ENCODE data around the gene XPNPEP3.

Gene XPNPEP3

DNA sequence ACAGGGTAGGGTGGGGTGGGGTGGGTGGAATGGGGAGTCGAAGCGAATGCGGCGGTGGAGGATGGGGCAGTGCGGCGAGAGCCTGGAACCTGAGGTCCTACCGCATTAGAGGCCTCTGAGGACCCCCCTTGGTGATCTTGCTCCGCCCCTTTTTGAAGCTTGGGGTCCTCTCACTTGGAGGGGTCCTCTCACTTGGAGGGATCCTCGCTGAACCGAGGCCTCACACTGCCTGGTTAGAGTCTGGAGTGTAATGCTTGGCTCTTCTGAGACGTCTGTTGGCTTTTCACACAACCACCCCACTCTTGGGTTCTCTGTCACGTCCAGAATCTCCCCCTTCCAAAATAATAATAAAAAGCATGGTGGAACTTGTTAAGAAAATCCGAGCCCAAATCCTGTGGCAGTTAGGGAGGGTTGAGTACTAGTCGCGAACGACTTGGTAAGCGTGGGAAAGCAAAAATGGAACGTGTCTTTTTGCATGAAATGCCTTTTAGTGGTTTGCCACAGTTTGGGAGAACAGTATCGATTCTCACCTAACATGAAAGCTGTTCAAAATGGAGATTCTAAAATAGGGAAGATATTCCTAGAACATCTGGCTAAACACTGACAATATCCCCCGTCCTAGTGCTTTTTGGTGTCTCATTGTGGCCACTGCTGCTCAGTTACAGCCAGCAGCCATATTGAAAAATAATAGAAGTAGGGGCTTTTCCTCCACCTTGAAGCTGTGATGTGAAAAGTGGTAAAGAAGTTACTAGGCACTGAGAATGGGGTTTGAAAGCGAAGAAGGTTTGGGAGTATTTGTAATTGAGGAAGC, 95.1 kb downstream of the XPNPEP3 start:
- no peak for DNase-seq

DNA sequence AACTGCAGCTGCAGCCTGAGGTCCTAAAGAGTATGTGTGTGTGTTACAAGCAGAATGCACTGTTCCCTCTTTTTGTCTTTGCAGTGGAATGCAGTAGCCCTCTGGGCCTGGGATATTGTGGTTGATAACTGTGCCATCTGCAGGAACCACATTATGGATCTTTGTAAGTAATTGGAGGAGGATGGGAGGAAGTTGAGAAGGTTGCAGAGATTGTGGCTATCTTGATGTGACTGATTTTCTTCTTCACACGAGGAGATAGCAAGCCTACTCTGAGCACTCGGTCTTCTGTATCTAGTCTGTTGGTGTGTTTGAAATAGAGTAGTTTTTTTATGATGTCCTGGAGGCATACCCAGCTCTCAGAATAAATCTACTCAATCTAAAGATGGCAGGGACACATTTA, 96.5 kb downstream of the XPNPEP3 start:
- DNase-seq: no peak

DNA sequence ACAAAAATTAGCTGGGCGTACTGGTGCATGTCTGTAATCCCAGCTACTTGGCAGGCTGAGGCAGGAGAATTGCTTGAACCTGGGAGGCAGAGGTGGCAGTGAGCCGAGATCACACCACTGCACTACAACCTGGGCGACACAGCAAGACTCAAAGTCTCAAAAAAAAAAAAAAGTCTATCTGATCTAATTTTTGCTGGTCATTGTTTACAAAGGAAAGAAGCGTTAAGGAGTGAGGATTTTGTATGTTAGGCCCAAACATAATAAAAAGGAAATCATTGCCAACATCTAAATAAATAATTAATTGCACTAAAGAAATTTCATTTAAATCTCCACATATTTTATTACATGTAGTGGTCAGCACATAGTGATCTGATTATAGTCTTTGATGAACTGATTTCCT, 97.2 kb downstream of the XPNPEP3 start:
- no peak for DNase-seq

DNA sequence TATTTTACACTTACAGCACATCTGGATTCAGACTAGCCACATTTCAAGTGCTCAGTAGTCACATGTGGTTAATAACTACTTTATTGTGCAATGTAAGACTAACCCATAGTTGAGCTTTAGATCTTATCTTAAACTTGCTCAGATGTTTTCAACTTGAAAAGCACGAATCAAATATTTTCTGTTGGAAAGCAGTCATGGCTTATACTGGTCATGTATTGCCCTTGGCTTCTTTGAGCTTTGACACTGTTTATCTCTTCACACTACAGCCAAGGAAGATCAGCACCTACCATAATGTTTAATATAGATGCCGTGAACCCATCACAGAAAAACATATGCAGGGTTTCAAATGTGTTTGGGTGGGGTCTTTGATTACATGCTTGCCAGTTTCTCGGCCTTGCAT, 98.6 kb downstream of the XPNPEP3 start:
- no peak for DNase-seq

DNA sequence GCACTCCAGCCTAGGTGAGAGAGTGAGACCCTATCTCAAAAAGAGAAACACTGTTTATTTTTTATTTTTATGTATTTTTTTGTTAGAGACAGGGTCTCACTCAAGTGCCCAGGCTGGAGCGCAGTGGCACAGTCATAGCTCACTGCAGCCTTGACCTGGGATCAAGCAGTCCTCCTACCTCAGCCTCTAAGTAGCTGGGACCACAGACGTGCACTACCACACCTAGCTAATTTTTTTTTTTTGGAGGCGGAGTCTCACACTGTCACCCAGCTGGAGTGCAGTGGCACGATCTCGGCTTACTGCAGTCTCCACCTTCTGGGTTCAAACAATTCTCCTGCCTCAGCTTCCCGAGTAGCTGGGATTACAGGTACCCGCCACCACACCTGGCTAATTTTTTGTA, 100.7 kb downstream of the XPNPEP3 start:
- no peak for DNase-seq

DNA sequence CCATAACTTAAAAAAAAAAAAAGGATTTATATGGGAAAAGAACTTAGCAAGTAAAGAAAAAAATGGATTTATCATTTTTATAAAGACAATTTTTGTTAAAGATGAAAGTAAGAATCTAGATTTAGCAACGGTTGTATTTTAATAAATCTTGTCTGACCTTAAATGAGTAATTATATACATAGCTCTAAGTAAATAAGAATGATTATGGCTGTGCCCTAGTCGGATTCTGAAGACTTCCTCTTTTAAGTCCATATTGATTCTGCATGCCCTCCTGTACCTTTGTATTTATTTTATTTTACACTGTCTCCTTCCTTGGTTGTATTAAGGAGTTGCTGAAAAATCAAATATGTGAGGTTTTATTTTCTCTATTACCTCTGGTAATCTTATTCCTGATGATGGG, 101.4 kb downstream of the XPNPEP3 start:
- DNase-seq: no peak

DNA sequence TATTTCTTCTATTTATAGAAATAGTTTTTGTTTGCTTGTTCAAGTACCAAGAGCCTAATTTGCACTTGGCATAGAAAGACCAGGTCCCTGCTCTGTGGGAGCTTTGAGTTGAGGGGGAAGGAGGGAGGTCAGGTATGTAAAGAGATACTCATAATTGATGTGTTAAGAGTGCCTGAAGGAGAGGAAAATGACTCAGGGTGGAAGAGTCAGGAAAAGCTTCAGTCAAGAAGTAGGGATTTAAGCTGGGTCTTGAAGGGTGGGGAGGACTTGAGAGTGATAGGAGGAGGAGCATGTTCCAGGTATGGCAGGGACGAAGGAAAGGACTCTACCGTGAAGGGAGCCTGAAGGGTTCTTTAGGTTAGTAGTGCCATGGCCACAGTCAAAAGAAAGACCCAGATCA, 103.2 kb downstream of the XPNPEP3 start:
- DNase-seq: no peak

DNA sequence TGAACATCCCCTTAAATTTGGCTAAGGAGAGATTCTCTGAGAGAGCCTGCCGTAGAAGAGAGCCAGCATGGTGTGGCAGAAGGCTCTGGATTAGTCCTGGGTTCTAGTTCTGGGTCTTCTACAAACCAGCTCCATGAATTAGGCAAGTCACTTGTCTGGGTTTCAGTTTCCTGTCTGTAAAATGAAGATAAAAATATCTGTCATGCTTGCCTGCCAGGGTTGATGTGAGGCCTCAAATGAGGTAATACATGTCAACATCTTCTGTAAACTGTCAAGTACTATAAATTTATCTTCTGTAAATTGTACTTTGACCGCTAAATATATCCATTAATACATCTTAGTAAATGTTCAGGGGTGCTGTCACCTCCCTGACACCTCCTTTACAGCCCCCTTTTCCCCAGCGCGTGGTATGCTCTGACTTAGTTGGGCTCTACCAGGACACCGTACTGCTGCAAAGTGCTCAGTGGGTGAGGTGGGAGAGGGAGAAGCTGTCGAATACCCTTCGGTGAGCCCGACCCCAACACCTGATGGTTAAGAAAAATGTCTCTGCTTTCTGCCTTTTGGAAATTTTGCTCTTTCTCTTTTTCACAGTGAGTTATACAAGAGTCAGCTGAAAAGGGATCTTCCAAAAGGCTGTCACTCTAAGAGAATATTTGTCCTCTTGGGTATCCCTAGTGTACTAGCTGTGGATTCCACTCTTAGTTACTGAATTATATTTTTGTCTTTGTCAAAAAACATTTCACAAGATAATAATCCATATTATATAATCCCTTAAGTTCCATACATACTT, 109.2 kb downstream of the XPNPEP3 start:
- no peak for DNase-seq

DNA sequence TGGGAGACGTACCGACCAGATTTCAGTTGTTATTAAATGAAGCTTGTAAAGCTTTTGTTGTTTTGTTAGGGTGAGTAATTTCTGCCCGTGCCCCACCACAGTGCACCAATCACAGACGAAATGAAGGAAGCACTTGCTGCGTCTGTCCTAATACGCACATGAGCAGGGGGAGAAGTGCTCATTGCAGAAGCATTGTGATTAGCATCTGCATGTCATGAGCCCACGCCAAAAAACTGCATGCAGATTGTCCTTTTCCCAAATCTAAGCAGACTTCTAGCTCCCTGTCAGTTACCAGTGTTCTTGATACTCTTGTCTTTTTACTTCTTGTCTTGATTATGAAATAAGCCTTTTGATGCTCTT, 109.8 kb downstream of the XPNPEP3 start:
- no peak for DNase-seq

DNA sequence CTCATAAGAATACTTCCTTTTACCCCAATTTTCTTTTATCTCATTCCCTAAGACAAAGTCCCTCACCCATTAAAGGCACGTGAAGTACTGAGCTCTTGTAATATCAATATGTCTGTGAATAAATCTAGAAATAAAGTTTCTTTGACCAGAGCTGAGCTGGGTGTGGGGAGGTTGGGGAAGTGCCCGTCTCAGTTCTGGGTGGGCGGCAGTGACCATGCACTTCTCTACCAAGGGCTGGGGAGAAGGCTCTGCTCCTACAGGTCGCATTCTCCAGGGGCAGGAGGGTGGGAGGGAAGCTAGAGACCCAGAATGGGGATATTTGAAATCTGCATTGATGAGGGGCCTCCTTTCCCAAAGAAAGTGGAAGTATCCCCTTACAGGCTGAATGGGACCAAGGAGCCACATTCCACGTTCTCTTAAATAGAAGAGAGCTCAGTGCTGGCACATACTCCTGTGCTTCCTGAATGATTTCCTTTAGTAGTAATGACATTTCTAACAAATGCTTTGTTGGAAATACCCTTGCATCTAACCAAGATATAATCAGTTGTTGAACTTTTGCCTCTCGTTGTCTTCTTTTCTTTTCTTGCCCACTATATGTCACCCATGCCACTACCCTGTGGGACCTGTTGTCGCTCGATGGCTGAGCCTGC, 110.3 kb downstream of the XPNPEP3 start:
- no peak for DNase-seq

DNA sequence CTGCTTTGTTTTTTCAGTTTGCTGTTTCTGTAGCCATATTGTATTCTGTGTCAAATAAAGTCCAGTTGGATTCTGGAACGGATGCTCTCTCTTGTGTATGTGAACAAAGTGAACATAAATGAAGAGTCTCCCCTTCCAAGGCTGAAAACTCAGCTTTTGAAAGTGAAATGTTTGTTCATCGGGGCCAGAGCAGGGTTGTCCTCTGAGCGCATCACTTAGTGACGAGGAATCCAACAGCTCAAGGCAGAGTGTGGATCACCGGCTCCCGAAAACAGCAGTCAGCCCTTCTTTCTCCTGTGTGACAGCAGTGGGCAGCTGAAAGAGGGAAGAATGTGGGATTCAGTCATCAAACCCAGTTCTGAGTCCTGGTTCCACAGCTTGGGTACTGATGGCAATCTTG, 115.6 kb downstream of the XPNPEP3 start:
- DNase-seq: no peak

DNA sequence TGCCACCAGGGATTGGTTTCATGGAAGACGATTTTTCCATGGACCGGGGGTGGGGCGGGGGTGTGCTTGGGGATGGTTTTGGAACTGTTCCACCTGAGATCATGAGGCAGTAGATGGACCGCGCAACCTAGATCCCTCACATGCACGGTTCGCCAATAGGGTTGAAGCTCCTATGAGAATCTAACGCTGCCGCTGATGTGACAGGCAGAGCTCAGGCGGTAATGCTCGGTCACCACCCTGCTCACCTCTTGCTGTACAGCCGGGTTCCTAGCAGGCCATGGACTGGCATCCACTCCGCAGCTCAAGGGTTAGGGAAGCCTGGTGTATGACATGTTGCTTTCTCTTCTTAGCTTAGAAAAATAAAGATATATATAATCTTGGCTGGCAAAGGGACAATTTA, 116.2 kb downstream of the XPNPEP3 start:
- DNase-seq: no peak

DNA sequence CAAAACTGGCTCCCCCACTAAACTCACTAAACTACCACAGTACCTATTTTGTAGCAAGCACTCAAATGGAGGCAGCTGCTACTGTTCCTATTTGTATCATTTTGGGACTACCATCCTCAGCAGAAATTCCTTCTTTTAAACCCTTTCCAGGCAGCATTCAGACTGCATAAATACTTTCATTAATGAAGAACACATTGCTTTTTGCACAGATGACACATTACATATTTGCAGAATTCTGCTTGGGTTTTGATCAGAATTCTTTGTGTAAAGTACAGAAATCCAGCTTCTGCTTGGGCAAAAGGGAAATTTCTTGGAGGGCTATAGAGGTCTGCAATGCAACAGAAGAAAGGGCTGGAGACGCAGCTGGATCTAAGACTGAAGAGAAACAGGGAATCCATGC, 118.4 kb downstream of the XPNPEP3 start:
- DNase-seq: no peak

DNA sequence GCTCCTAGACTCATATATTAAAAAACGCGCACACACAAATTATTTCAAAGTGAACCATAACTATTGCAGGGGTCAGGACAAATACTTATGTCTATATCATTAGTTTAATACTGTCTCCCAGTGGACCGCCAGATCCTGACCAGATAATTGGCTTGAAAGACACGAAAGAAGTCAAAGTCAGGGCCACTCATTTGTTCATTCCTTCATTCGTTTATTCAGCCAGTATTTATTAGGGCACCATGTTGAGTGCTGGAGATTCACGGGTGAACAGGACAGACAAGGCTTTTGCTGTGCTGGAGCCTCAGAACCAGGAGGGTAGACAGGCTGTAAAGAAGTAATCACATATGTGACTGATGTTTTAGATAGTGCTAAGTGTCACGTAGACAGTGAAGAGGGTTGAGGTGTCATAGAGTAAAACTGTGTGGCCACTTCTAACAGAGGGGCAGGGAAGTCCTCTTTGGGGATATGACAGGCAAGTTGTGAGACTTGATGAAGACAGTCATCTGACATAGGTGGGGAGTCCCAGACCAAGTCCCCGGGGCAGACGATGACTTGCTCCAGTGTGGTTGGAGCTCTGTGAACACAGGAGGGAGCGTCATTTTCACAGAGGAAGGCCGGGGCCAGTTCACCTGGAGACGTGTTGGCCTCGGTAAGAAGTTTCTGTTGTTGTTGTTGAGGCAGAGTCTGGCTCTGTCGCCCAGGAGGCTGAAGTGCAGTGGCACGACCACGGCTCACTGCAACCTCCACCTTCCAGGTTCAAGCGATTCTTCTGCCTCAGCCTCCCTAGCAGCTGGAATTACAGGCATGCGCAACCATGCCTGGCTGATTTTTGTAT, 120.1 kb downstream of the XPNPEP3 start:
- no peak for DNase-seq

DNA sequence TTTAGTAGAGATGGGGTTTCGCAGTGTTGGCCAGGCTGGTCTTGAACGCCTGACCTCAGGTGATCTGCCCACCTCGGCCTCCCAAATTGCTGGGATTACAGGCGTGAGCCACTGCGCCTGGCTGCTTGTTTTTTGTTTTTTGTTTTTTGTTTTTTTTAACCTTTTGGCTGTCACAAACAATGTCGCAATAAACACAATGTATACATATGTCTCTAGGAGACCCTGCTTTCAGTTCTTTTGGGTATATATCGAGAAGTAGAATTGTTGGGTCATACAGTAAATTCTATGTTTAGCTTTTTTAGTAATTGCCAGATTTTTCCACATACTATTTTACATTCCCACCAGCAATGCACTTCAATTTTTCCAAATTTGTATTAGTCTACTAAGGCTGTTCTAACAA, 122.2 kb downstream of the XPNPEP3 start:
- DNase-seq: no peak

DNA sequence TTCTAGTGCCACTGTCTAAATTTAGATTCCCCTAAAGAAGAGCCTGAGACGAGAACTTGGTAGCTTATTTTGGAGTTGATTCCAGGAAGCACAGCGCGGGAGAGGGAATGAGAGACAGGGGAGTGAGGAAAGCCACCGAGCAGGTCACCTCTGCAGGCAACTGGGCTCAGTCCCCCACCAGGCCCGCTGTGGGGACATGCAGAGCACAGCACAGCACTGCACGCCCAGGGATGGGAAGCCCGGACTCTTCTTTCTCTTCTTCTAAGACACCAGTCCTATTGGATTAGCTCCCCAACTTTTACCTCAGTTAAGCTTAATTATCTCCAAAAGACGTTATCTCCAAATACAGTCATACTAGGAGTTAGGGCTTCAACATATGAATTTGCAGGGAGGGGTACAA, 122.9 kb downstream of the XPNPEP3 start:
- DNase-seq: no peak
